Loucy (cell line): ENCODE data around the gene SCN2A.

Experiments
- CTCF ChIP-seq: fragments of 200-600 bp; sonication (generic); conservative IDR thresholded peaks from 2 replicates; pipeline ENCODE4 v1.5.1; 2014; ENCODE audit warnings: mild to moderate bottlenecking, antibody characterized with exemption, low read length
- EZH2phosphoT487 ChIP-seq: fragments of 200-600 bp; IDR thresholded peaks from 2 replicates; pipeline ENCODE4 v1.6.1; 2018; ENCODE audit warnings: antibody characterized with exemption, mild to moderate bottlenecking, moderate library complexity, borderline replicate concordance

GRCh38 chr2:165357758-165358157, 118.5 kb downstream of the SCN2A start:
- TF ChIP-seq CTCF (no peak), EZH2phosphoT487 (no peak)
